GM21390 (cell line): Measurements from ENCODE around the gene KAT2A.
"Not testable (repeated sequence)": the region's sequence is repeated elsewhere in the genome, so short reads cannot be mapped to it uniquely, and the experiment has no call there.

ENCODE experiments used
- ATAC-seq: cut with Tn5 transposase; IDR thresholded peaks from one replicate; pipeline ENCODE4 v1.9.1; 2021; ENCODE audit not compliant: unreplicated experiment

KAT2A gene

GRCh38 chr17:42120770-42121769 lies at the start of gene KAT2A:
KAT2A (minus strand) TSS chr17:42121367; CDS start chr17:42121304, 63 bp downstream.
- peak; percentile 67 for ATAC-seq

GRCh38 chr17:42169351-42169750 lies 48.2 kb upstream of the KAT2A start:
- ATAC-seq: no peak

- ATAC-seq: no peak
Observed at GRCh38 chr17:42167807-42168206, 46.6 kb upstream of the KAT2A start.

DNA sequence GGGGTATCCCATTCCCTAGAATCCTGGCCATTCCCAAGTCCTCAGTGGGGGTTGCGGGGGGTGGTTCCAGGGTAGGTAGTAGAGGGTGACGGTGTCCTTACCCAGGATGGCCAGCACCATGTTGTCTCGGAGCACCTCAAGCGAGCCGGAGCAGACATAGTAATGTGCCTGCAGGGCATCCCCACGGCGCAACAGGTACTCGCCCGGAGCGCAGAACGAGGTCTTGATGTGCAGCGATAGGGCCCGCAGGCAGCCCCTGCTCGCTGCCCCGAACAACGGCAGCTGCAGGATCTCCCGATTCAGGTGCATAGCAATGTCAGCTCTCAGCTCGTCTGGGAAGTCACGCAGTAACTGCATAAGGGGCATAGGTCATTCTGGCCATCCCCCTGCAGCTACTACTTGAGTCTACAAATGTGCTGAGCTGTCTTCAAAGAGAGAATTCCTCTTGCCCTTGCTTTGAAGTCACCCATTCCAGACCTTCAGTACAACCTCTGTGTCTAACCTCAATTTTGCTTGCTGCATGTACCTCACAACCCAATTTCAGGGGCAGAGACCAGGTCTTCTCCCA lies 45.1 kb upstream of the KAT2A start:
- ATAC-seq: no peak

DNA sequence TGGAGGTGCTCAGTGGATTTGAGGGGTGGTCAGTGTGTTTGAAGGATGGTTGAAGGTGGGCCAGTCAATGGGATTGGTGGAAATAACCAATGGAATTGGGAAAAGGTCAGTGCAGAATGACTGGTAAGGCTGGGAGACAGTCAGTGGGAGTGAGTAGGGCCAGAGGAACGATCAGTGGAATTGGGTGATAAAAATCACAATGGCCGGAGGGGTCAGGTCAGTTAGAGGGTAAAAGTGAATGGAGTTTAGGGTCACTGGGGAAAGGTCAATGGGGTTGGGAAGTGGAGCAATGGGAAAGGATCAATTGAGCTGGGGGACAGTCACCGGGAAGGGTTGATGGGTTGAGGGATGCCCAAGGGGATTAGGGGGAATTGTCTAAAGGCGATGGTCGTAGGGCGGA lies 44.6 kb upstream of the KAT2A start:
- no peak for ATAC-seq

DNA sequence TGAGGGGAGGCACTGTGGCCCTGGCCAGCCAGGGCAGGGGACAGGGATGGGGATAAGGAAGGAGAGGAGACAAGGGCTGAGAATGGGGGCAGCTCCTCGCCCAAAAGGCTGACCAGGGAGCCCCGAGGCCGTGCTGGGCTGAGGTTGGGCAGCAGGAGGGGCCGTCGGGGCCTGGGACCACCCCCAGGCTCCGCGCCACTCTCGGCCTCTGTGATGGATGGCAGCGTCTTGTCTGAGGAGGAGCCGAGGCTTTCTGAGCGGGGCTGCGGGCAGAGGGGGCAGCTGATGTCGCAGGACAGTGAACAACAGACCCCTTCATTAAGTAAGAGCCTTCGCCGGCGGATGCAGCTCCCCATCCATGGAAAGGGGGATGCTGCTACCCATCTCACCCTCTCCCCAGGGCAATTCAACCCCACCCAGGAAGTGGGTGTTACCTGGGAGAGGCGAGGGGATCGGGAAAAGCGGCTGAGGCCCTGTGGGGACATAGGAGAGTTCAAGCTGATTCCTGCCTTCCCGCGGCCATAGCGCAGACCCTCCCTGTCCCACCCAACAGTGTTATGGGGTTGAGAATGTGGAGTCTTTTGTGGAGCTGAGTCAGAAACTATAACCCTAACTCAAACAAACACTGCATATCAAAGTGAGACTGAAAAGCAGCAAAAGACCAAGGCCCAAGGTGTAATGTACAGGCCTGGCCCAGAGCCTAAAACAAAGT lies 42.7 kb upstream of the KAT2A start:
- ATAC-seq: no peak

GRCh38 chr17:42163113-42163512 lies 41.9 kb upstream of the KAT2A start:
- no peak for ATAC-seq

- ATAC-seq: no peak
Observed at GRCh38 chr17:42160531-42160910, 39.4 kb upstream of the KAT2A start.

GRCh38 chr17:42159796-42160530 lies 38.8 kb upstream of the KAT2A start:
- no peak for ATAC-seq

DNA sequence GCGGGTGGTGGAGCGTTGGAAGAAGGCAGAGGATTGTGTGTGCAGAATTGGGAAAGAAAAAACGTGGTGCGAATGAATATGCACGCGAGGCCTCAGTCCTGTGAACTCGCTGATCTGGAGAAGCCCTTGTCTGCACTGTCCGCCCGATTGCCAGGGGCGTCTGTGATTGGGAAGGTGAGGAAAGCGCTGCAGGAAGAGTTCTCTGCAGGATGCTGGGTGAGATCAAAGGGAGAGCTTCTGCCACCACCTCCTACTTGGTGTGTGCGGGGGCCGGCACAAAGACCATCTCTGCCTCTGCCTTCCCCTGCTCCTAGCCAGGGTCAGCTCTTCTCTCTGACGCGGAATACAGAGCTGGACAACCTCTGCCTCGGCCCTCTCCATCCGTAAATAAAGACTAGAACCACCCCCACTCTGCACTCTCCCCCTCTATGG lies 34.5 kb upstream of the KAT2A start:
- no peak for ATAC-seq

DNA sequence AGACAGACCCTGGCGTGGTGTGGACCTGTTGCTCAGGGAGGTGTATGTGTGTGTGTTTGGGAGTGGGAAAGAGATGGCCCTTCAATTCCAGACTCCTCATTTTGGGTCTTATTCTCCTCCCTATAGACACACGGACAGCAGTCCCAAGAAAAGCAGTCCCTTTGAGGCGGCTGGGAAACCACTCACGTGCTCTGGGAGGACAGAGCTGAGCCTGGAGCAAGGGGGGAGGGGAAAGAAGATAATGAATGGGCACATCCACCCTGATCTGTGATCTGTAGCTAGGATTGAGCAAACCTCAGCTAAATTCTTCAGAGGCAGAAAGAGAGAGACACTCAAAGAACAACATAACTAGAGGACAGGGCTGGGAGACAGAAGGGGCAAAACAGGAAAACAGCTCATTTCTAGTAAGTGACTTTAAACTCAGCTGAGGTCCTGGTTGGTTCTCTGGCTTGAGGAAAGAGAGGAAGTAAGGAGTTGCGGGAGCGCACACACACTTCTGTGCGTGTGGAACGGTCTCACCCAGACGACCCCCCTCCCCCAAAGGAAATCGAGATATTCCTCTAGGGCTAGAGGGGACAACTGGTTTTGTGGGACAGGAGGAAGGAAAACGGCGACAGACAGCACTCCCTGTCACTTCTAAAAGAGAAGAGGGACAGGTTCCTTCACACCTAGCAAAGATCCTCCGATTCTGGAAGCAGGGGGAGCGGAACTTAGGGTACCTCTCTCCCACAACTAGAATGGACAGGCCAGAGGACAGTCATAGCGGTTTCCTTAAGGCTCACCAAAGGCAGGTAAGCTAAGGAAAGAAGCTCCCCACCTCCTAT lies 33.0 kb upstream of the KAT2A start:
- ATAC-seq: no peak

GRCh38 chr17:42146911-42147607 lies 25.9 kb upstream of the KAT2A start:
- ATAC-seq: no peak

- not testable (repeated sequence) for ATAC-seq
Observed at GRCh38 chr17:42143138-42143537, 22.0 kb upstream of the KAT2A start.

DNA sequence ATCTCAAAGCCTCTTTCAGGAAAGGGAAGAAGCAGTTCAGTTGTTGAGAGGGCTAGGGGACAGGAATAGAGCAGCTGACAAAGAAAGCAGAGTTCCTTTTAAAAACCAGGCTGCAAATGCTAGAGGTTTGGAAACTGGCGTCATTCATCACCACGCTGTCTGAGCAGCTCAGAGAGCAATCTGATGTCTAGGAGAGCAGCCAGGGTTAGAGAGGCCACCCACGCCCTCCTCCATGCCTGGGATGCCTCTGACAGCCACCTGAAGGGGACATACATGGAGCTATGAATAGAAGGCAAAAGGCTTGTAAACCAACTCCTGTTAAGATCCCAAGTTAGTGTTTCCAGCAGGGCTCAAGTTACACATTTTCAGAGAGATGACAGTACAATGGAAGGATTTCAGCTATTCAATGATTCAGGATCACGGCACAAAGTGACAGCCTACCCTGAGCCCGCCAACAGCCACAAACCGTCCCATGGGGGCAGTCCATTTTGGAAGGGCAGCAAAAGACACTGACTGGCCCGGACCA lies 21.3 kb upstream of the KAT2A start:
- no peak for ATAC-seq

DNA sequence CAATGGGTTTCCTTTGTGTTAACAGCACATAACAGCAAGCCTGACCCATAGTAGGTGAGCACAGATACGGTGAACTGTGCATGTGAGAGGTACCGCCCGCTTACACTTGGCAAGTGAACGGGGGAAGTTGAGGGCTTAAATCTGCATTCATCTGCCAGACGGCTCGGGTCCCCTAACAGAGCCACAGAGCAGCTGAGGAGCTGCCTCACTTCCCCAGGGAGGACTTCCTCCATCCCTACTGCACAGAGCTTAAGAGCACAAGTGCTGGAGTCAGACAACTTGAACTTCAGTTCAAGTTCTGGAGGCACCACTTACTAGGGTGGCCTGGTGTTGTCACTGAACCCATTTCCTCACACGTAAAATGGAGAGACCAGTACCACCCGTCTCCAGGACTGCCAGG lies 20.2 kb upstream of the KAT2A start:
- no peak for ATAC-seq

DNA sequence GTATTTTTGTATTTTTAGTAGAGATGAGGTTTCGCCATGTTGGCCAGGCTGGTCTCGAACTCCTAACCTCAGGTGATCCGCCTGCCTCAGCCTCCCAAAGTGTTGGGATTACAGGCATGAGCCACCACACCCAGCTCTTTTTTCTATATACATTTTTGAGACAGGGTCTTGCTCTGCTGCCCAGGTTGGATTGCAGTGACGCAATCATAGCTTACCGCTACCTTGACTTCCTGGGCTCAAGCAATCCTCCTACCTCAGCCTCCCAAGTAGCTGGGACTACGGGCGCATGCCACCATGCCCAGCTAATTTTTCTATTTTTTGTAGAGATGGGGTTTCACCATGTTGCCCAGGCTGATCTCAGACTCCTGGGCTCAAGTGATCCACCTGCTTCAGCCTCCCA lies 19.5 kb upstream of the KAT2A start:
- not testable (repeated sequence) for ATAC-seq

DNA sequence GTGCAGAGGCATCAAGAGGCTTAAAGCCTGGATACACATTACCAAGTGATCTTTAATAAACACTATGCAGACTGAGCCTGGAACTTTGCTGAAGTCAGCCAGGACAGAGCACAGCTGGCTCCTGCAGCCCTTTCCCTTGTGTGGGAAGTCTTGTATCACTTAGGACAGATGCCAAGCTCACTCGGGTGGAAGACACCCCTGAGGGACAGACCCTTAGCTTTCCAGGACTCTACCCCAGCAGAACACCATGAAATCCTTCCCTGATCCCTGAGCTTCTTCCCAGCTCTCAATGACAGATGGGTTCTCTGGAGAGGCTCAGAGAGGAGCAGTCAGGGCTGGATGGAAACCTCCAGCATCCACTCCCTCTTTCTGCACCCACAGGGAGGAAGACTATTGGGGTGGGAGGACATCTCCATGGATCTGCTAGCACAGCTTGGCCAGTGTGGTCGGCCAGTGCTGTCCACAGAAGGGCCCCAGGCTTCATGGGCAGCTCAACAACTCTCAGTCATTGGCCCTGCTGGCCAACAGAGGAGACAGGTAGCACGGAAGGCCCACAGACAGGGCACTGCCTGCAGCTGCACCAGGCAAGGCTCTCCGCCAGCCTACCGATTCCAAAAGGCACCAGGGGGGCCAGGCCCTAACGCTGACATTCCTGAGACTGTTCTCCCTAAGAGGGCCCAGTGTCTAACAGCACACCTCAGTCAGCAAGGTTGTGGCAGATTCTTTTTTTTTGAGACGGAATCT lies 17.8 kb upstream of the KAT2A start:
- ATAC-seq: no peak

GRCh38 chr17:42136654-42137051 lies 15.5 kb upstream of the KAT2A start:
- no peak for ATAC-seq
